ENCODE results near the gene ABHD18. TPM values are rescaled to one million over a fixed set of nuclear protein-coding genes. Genes with fewer than 3 reads are reported as not detected.
"Not testable (repeated sequence)": the region's sequence is repeated elsewhere in the genome, so short reads cannot be mapped to it uniquely, and the experiment has no call there.

Gene ABHD18
- total RNA-seq, 4 donors from 2014 or later: 20.5 to 25.6 (median 23.1) TPM

DNA sequence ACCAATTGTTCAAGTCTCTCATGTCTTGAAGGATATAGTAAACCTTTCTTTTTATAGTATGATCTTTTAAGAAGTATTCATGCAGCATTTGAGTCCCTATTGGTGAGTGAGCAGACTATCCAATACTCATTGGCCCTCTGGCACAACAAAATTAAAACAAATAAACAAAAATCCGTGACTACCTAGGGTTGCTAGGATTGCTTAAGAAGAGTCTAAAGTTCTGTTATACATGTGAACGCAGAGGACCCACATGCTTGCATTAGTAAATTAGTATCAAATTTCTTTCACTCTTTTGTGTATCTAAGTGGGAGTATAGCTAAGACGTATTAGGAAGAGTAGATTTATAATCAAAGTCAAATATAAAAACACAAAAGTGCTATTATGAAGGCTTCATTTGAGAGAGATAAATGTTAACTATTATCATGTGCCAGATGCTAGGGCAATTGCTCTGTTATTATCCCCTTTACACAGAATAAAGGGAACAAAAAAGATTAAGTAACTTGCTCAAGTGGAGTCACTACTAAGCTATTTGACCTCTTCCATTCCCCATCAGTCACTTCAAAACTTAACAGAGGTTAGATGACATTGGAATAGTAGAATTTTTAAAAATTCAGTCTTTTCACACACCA, 66.7 kb downstream of the ABHD18 start:
- TF ChIP-seq, protein P1, sequence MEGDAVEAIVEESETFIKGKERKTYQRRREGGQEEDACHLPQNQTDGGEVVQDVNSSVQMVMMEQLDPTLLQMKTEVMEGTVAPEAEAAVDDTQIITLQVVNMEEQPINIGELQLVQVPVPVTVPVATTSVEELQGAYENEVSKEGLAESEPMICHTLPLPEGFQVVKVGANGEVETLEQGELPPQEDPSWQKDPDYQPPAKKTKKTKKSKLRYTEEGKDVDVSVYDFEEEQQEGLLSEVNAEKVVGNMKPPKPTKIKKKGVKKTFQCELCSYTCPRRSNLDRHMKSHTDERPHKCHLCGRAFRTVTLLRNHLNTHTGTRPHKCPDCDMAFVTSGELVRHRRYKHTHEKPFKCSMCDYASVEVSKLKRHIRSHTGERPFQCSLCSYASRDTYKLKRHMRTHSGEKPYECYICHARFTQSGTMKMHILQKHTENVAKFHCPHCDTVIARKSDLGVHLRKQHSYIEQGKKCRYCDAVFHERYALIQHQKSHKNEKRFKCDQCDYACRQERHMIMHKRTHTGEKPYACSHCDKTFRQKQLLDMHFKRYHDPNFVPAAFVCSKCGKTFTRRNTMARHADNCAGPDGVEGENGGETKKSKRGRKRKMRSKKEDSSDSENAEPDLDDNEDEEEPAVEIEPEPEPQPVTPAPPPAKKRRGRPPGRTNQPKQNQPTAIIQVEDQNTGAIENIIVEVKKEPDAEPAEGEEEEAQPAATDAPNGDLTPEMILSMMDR (IDR thresholded peaks at IDR 0.05): no peak
- TF ChIP-seq POLR2A (IDR thresholded peaks at IDR 0.05): no peak
- Histone ChIP-seq H3K36me3 (peaks cover 0 to 41% (median 0%) of the 10 kb centered on the region in 3 donors), H3K4me3 (no peak overlapping the region), H3K9me3 (no peaks in the 10 kb centered on the region), H3K4me1 (no peaks in the 10 kb centered on the region), H3K27me3 (no peaks in the 10 kb centered on the region), H3K27ac (no peak overlapping the region)
- DNase-seq: no peak

DNA sequence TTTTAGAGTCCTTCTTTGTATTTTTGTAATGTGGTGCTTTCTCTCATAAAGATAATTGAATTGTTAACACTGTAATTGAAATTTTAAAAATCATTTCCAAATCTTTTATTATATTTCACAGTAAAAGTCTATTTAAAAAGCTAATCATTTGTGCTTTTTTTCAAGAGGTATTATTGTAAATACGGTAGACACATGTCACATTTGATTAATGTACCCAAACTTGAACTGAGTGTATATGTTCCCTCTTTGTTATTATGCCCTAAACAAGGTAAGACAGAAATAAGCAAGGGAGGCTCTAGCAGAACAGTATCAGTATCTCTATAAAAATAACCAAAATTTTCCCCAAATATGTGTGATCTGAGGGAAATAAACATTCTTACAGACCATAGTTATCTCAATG, 74.4 kb downstream of the ABHD18 start:
- no peak for TF ChIP-seq POLR2A (IDR thresholded peaks at IDR 0.05)
- TF ChIP-seq, protein P1 (IDR thresholded peaks at IDR 0.05): no peak
- Histone ChIP-seq H3K27me3 (no peaks in the 10 kb centered on the region), H3K4me1 (no peaks in the 10 kb centered on the region), H3K9me3 (no peaks in the 10 kb centered on the region), H3K4me3 (no peak overlapping the region), H3K27ac (no peak overlapping the region), H3K36me3 (no peaks in the 10 kb centered on the region)
- DNase-seq: no peak

DNA sequence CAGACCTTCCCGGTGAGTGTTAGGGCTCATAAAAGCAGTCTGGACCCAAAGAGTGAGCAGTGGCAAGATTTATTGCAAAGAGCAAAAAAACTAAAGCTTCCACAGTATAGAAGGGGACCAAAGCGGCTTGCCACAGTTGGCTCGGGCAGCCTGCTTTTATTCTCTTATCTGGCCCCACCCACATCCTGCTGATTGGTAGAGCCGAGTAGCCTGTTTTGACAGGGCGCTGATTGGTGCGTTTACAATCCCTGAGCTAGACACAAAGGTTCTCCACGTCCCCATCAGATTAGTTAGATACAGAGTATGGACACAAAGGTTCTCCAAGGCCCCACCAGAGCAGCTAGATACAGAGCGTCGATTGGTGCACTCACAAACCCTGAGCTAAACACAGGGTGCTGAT, 81.8 kb downstream of the ABHD18 start:
- H3K9me3 ChIP-seq, H3K27me3 ChIP-seq, H3K36me3 ChIP-seq, H3K4me3 ChIP-seq, DNase-seq, H3K4me1 ChIP-seq, H3K27ac ChIP-seq: not testable (repeated sequence)

DNA sequence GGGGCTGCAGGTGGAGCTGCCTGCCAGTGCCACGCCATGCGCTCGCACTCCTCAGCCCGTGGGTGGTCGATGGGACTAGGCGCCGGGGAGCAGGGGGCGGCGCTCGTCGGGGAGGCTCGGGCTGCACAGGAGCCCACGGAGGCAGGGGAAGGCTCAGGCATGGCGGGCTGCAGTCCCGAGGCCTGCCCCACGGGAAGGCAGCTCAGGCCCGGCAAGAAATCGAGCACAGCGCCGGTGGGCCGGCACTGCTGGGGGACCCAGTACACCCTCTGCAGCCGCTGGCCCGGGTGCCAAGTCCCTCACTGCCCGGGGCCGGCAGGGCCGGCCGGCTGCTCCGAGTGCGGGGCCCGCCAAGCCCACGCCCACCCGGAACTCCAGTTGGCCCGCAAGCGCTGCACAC, 82.3 kb downstream of the ABHD18 start:
- DNase-seq, H3K4me3 ChIP-seq, H3K36me3 ChIP-seq, H3K9me3 ChIP-seq, H3K4me1 ChIP-seq, H3K27me3 ChIP-seq, H3K27ac ChIP-seq: not testable (repeated sequence)

DNA sequence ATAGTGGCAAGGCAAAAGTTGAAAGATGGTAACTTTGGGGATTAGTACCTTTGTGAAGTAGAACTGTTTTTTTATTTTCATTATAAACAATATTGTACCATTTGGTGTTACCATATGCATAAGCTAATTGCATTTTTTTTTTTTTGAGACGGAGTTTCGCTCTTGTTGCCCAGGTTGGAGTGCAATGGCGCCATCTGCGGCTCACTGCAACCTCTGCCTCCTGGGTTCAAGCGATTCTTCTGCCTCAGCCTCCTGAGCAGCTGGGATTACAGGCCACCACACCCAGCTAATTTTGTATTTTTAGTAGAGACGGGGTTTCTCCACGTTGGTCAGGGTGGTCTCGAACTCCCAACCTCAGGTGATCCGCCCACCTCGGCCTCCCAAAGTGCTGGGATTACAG, 86.0 kb downstream of the ABHD18 start:
- not testable (repeated sequence) for H3K4me3 ChIP-seq, H3K4me1 ChIP-seq, H3K9me3 ChIP-seq, H3K27ac ChIP-seq, H3K36me3 ChIP-seq, DNase-seq, H3K27me3 ChIP-seq
- TF ChIP-seq, protein P1 (IDR thresholded peaks at IDR 0.05): peak in 1 of 6 experiments; percentile 18

DNA sequence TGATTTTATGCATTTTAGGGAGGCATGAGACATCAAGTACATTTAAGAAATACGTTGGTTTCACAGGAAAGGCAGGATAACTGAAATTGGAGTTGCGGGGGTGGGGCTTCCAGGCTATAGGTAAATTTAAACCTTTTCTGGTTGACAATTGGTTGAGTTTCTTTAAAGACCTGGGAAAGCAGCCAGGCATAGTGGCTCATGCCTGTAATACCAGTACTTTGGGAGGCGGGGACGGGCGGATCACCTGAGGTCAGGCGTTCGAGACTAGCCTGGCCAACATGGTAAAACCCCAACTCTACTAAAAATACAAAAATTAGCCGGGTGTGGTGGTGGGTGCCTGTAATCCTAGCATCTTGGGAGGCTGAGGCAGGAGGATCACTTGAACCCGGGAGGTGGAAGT, 89.7 kb downstream of the ABHD18 start:
- H3K4me1 ChIP-seq, H3K36me3 ChIP-seq: not testable (repeated sequence)

DNA sequence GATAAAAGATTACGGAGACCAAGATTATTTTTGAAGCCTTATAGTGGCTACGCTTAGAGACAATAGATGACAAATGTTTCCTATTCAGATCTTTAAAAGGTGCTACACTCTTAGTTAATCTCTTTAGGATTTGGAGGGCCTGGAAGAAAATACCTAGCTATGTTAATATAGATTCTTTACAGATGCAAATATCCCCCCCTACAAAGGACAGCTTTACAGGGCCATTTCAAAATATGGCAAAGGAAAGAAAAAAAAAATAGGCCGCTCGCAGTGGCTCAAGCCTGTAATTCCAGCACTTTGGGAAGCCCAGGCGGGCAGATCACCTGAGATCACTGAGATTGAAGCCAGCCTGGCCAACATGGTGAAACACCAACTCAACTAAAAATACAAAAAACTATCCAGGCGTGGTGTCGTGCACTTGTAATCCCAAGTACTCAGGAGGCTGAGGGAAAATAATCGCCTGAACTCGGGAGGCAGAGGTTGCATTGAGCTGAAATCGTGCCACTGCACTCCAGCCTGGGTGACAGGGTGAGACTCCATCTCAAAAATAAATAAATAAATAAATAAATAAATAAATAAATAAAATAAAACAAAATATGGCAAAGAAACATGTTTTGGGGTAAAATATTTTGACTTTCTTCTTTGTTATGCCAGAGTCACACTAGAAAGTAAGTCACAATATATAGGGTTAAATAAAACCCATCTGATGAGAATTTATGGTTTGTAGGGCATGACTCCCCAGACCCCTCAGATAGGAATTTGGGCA, 90.4 kb downstream of the ABHD18 start:
- not testable (repeated sequence) for H3K9me3 ChIP-seq, H3K27me3 ChIP-seq, H3K36me3 ChIP-seq, DNase-seq, H3K27ac ChIP-seq, H3K4me1 ChIP-seq, H3K4me3 ChIP-seq

More for the DNA sequence above, 89.7 kb downstream of the ABHD18 start:
- H3K4me3 ChIP-seq, H3K27me3 ChIP-seq, DNase-seq, H3K27ac ChIP-seq, H3K9me3 ChIP-seq: not testable (repeated sequence)

DNA sequence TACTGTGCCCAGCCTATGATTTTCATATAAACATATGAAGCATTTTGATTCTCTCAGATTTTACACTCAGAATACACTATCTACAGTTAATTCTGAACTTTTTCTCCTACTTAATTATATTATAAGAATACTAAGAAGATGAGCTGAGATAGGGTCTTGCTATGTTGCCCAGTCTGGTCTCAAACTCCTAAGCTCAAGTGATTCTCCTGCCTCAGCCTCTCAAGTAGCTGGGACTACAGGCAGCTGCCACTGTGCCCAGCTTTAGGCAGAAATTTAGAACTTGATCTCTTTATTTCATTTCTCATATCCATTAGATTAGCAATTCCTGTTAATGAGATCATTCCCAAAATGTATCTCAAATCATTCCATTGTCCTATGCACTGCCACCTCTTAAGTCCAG, 91.2 kb downstream of the ABHD18 start:
- Histone ChIP-seq H3K4me3 (no peak overlapping the region), H3K4me1 (no peaks in the 10 kb centered on the region), H3K27ac (no peak overlapping the region), H3K9me3 (no peaks in the 10 kb centered on the region), H3K36me3 (no peaks in the 10 kb centered on the region), H3K27me3 (no peaks in the 10 kb centered on the region)
- TF ChIP-seq POLR2A (IDR thresholded peaks at IDR 0.05): no peak
- TF ChIP-seq, protein P1 (IDR thresholded peaks at IDR 0.05): no peak
- DNase-seq: no peak

Measured in Peyer's patch (tissue), 4 donors.